GM18499 (cell line): ENCODE measurements around the gene GJB3.
"Not testable (repeated sequence)": the region's sequence is repeated elsewhere in the genome, so short reads cannot be mapped to it uniquely, and the experiment has no call there.

ENCODE experiments used
- ATAC-seq: cut with Tn5 transposase; IDR thresholded peaks from one replicate; pipeline ENCODE4 v1.9.1; 2021; ENCODE audit warnings: moderate number of reproducible peaks; ENCODE audit not compliant: insufficient read depth, unreplicated experiment

The GJB3 gene

GRCh38 chr1:34816778-34817177, 35.8 kb downstream of the GJB3 start:
- no peak for ATAC-seq

GRCh38 chr1:34818862-34819261, 37.8 kb downstream of the GJB3 start:
- not testable (repeated sequence) for ATAC-seq

DNA sequence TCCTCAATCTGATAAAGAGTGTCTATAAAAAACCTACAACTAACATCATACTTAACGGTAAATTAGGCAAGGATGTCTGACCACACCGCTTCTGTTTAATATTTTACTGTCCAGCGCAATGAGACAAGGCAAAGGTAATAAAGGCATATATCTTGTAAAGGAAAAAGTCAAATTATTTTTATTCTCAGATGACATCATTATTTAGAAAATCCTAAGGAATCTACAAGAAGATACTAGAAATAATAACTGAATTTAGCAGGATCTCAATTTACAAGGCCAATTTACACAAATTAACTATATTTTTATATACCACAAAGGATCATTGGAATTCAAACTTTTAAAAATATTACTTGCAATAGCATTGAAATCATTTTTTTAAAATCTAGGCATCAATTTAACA, 41.2 kb downstream of the GJB3 start:
- ATAC-seq, result no peak

GRCh38 chr1:34824817-34825454, 43.9 kb downstream of the GJB3 start:
- ATAC-seq, result no peak

GRCh38 chr1:34825455-34826091, 44.6 kb downstream of the GJB3 start:
- ATAC-seq, result no peak

DNA sequence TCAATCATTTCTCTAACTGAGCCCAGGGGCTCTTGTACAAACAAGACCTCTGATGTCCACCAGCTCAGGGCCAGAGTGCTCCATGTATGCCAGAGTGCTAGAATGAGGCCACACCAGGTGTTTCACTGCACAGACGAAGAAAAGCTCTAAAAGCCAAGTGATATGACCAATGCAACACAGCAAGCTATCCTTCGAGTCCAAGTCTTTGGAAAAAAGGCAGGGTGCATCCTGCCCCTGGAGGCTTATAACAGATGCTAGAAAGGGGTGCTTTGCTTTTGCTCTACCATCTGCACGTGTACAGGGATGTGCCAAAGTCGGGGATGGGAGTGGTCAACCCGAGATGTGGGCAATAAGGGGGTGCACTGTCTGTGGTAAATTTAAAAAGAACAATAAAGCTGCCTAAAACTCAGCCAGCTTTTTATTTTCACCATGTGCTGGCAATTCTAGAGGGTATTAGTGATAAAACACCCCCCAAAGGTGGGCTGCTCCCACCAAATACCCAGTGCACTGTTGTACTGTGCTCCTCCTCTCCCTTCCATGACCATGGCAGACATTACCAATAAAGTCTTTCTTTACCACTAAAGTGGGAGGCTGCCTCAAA, 46.4 kb downstream of the GJB3 start:
- no peak for ATAC-seq

GRCh38 chr1:34828611-34829010, 47.6 kb downstream of the GJB3 start:
- no peak for ATAC-seq

GRCh38 chr1:34829250-34829649, 48.2 kb downstream of the GJB3 start:
- no peak for ATAC-seq

DNA sequence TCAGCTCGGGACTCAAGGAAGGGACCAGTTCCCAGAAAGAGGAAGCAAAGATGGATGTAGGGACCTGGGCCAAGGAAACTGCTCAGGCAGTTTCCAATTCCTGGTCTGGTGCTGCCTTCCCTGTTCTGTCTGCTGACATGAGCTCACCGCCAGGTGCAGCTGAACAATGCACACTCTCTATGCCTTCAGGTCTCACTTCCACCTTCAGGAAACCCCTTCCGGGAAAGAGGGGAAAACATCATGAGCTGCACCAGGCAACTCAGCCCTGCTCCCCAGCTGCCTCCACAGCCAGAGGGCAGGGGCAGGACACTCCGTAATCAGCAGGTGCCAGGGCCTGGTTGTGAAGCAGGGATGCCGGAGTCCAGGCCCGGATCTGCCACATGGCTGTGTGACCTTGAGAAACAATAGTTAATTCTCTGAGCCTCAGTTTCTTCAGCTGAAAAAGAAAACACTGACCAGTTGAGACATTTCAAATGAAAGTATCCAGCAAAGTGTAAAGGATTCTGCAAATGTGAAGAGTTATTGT, 50.8 kb downstream of the GJB3 start:
- ATAC-seq, result no peak

- ATAC-seq, result no peak
Measured at GRCh38 chr1:34833711-34834110, 52.7 kb downstream of the GJB3 start.
